Measurements from ENCODE around the gene STH.

- TF ChIP-seq CTCF (IDR thresholded peaks at IDR 0.05; ENCODE audit: low read length) (no peak), EZH2 (optimal IDR thresholded peaks at IDR 0.05; ENCODE audit: low read depth, low read length) (no peak), EZH2phosphoT487 (IDR thresholded peaks at IDR 0.05; ENCODE audit: low read length) (no peak)
These were observed 25.5 kb downstream of the STH start for GRCh38 chr17:46024590-46024989.
